Fibroblast of lung (primary cell): ENCODE measurements around the gene DKKL1. TPM values are rescaled to one million over a fixed set of nuclear protein-coding genes. Genes with fewer than 3 reads are reported as not detected.
A peak's percentile ranks its signal among the peaks of the same experiment; 100 is the strongest.

Experiments
- DNase-seq, 2 donors: peaks; one replicate each; pipeline versions ENCODE4 v3.0.0 to v3.0.0-alpha.2; 2010; ENCODE audit warnings: low read depth in 2 of 2
- H2AFZ ChIP-seq: 2 replicates; pipeline ENCODE4 v1.5.1; 2012; ENCODE audit warnings: low read length, control low read depth, inconsistent platforms
- H3K27ac ChIP-seq: 2 replicates; pipeline ENCODE4 v1.5.1; 2011; ENCODE audit warnings: low read length, control low read depth; ENCODE audit not compliant: insufficient read depth
- H3K27me3 ChIP-seq: 2 replicates; pipeline ENCODE4 v1.5.1; 2011; ENCODE audit warnings: mild to moderate bottlenecking, low read length; ENCODE audit not compliant: control insufficient read depth, insufficient read depth
- H3K36me3 ChIP-seq: 2 replicates; pipeline ENCODE4 v1.5.1; 2011; ENCODE audit warnings: low read length; ENCODE audit not compliant: control insufficient read depth, insufficient read depth
- H3K4me1 ChIP-seq: 2 replicates; pipeline ENCODE4 v1.5.1; 2011; ENCODE audit warnings: low read length; ENCODE audit not compliant: control insufficient read depth, insufficient read depth; ENCODE audit errors: extremely low read depth
- H3K4me2 ChIP-seq: 2 replicates; pipeline ENCODE4 v1.5.1; 2011; ENCODE audit warnings: low read length, control low read depth; ENCODE audit not compliant: insufficient read depth; ENCODE audit errors: extremely low read depth
- H3K4me3 ChIP-seq, 4 experiments: fragments of 200-600 bp in 1 of 4; sonication (generic) in 1 of 4; replicated peaks in 1 of 4; 2 replicates each; pipeline ENCODE4 v1.5.1; 2011 to 2016; ENCODE audit warnings: low read length in 4 of 4, low read depth in 3 of 4, mild to moderate bottlenecking in 3 of 4, control low read depth in 2 of 4, inconsistent platforms in 1 of 4, mixed read lengths in 1 of 4; ENCODE audit not compliant: insufficient read depth in 1 of 4; ENCODE audit errors: control extremely low read depth in 1 of 4
- H3K79me2 ChIP-seq: 2 replicates; pipeline ENCODE4 v1.5.1; 2012; ENCODE audit warnings: mild to moderate bottlenecking, low read length, inconsistent platforms; ENCODE audit not compliant: control insufficient read depth, insufficient read depth
- H3K9ac ChIP-seq: 2 replicates; pipeline ENCODE4 v1.5.1; 2011; ENCODE audit warnings: mild to moderate bottlenecking, low read length, control low read depth; ENCODE audit not compliant: insufficient read depth
- H3K9me3 ChIP-seq: 2 replicates; pipeline ENCODE4 v1.5.1; 2012; ENCODE audit warnings: low read depth, low read length; ENCODE audit not compliant: control insufficient read depth, insufficient read depth
- H4K20me1 ChIP-seq: 2 replicates; pipeline ENCODE4 v1.5.1; 2011; ENCODE audit warnings: low read length; ENCODE audit not compliant: control insufficient read depth, insufficient read depth; ENCODE audit errors: extremely low read depth
- EZH2 ChIP-seq: IDR thresholded peaks from 2 replicates; pipeline ENCODE4 v1.5.1; 2012; ENCODE audit warnings: low read length, control low read depth, mild to moderate bottlenecking; ENCODE audit errors: missing control alignments
- polyA plus RNA-seq, 2 donors: library from polyadenylated mRNA; depleted of rRNA in 1 of 2; stranded (reverse) in 1 of 2; unstranded in 1 of 2; fragments of >200 nt; gene quantifications; 2 replicates each; pipeline ENCODE4 v1.2.1, GENCODE V29; 2011 to 2012; ENCODE audit warnings: missing spikeins in 1 of 2
- total RNA-seq: library from RNA; depleted of rRNA; stranded (reverse); fragments of >200 nt; gene quantifications from 2 replicates; pipeline ENCODE4 v1.2.1, GENCODE V29; 2014
- TF ChIP-seq, protein P1 (sequence below), 2 donors: IDR thresholded peaks in 1 of 2; conservative IDR thresholded peaks in 1 of 2; 1 replicate in 1 of 2; 2 replicates in 1 of 2; pipeline ENCODE4 v1.5.1; 2011 to 2012; ENCODE audit warnings: low read length in 2 of 2, control low read depth in 1 of 2, inconsistent platforms in 1 of 2, low read depth in 1 of 2, mild to moderate bottlenecking in 1 of 2

DKKL1 gene
- total and polyA plus RNA-seq, 2 donors (not counting 1 experiment from before 2014, with no cell fraction given) = 0.19 TPM; not detected in 1

DNA sequence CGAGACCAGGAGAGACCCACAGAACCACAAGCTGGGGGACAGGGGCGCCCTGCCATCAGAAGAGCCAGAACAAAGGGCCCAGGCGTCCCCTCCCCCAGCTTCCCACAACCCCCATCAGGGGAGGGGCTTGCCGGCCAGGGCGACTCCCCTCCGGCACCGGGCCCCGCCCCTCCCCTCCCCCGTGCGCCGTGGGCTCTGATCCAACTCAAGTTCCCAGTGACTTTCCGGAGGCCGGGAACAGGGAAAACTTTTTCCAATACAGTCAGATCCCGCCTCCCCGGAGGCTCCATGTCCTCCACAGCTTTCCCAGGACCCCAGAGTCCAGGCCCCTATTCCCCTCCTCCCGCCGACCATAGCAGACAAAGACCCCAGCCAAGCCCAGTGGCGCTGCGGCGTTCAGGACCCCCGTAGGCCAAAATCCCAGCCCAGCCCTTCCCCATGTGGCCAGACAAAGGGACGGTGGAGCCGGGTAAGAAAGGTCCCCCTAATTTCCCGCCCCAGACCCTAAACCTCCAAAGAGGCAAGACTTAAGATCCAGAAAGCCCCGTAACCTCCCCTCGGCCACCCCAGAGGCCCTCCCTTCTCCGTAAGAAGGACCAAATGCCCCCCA lies 2.1 kb upstream of the DKKL1 start:
- Histone ChIP-seq H3K27ac (peak overlapping the region; percentile 79), H3K9me3 (no peaks in the 10 kb centered on the region), H3K27me3 (no peaks in the 10 kb centered on the region), H3K4me2 (peak overlapping the region; percentile 88), H3K79me2 (peaks cover 3% of the 10 kb centered on the region), H3K4me1 (peaks cover 6% of the 10 kb centered on the region), H3K4me3 (peak overlapping the region; percentile 67 to 85 (median 82)), H4K20me1 (no peaks in the 10 kb centered on the region), H3K36me3 (peaks cover 10% of the 10 kb centered on the region), H3K9ac (peak overlapping the region; percentile 79), H2AFZ (peak overlapping the region; percentile 62)
- DNase-seq = peak; percentile 82 to 90
- TF ChIP-seq, protein P1, sequence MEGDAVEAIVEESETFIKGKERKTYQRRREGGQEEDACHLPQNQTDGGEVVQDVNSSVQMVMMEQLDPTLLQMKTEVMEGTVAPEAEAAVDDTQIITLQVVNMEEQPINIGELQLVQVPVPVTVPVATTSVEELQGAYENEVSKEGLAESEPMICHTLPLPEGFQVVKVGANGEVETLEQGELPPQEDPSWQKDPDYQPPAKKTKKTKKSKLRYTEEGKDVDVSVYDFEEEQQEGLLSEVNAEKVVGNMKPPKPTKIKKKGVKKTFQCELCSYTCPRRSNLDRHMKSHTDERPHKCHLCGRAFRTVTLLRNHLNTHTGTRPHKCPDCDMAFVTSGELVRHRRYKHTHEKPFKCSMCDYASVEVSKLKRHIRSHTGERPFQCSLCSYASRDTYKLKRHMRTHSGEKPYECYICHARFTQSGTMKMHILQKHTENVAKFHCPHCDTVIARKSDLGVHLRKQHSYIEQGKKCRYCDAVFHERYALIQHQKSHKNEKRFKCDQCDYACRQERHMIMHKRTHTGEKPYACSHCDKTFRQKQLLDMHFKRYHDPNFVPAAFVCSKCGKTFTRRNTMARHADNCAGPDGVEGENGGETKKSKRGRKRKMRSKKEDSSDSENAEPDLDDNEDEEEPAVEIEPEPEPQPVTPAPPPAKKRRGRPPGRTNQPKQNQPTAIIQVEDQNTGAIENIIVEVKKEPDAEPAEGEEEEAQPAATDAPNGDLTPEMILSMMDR (conservative IDR thresholded peaks at IDR 0.05 in 1 of 2, IDR thresholded peaks at IDR 0.05 in 1 of 2; ENCODE audit: low read depth in 1 of 2, low read length in 2 of 2) = no peak
- TF ChIP-seq EZH2 = no peak

DNA sequence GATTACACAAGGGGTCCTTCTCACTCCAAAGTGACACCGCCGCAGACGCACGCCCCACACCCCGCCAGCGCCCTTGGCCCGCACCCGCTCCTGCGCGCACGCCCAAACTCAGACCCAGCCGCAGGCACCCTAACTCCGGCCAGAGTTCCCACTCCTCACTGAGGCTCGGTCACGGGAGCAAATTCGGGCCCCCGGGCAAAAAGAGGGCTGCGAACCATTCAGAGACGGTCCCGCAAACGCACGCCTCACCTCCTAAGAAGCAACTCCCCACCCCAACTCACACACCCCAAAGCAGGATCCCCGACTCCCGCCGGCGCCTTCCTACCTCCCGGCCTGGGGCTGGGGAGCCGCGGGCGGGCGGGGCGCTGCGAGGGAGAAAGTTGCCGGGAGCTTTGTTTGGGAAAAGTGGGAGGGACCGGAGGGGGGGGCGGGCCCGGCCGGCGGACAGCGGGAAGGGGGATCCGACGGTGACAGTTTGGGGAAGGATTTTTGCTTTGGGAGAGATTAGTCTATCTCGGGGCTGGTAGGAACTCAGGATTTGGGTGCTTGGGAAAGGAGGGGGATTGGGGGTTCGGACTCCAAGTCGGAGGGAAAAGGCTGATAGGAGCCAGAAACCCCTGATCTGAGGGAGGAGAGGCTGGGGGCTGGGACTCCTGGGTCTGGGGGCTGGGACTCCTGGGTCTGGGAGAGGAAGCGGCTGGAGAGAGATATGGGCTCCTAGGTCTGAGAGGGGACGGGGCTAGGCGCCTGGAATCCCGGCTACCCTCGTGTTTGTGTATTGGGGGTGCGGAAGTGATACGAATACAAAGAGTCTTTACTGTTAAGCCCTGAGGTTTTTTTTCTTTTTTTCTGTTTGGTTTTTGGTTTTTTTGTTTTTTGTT lies 1.4 kb upstream of the DKKL1 start, which contains the start of gene TEAD2:
Gene TEAD2 (minus strand): TSS at position 369 of the 881 bp plus-strand sequence. CDS start 2,341 bp downstream, outside the sequence.
- Histone ChIP-seq H3K27ac (peak within 1 kb of the TSS; percentile 79), H3K9me3 (no peaks in the 10 kb centered on the region), H3K9ac (peak within 1 kb of the TSS; percentile 79), H3K79me2 (peaks cover 3% of the 10 kb centered on the region), H3K4me2 (peak within 1 kb of the TSS; percentile 88), H3K4me3 (peak within 1 kb of the TSS; percentile 67 to 85 (median 82)), H4K20me1 (no peaks in the 10 kb centered on the region), H3K27me3 (no peaks in the 10 kb centered on the region), H3K36me3 (peaks cover 8% of the 10 kb centered on the region), H2AFZ (peak within 1 kb of the TSS; percentile 75), H3K4me1 (peaks cover 6% of the 10 kb centered on the region)
- peak; percentile 47 to 63 for DNase-seq
- TF ChIP-seq, protein P1 (conservative IDR thresholded peaks at IDR 0.05 in 1 of 2, IDR thresholded peaks at IDR 0.05 in 1 of 2; ENCODE audit: low read depth in 1 of 2, low read length in 2 of 2) = no peak
- no peak for TF ChIP-seq EZH2

DNA sequence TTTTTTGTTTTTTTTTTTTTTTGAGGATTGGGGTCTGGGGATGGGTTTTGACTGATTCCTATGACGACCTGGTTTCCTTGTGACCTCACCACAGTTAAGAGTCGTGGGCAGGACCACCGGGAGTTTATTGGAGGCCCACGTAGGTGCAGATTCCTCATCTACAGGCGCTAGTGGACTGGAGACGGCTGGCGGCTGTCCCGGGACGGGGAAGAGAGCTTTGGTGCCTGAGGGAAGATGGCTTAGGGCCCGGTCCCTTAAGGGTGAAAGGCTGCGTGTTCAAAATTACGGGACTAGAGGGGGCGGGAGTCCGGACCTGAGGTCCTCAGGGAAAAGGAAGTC lies 779 bp upstream of the DKKL1 start:
- no peaks in the 10 kb centered on the region for H3K9me3 ChIP-seq
- H4K20me1 ChIP-seq = no peaks in the 10 kb centered on the region
- DNase-seq = peak in 1 of 2 donors; percentile 61
- peak overlapping the region; percentile 56 for H3K27ac ChIP-seq
- peak overlapping the region; percentile 67 to 85 (median 82) for H3K4me3 ChIP-seq
- H3K4me2 ChIP-seq = peak overlapping the region; percentile 88
- no peaks in the 10 kb centered on the region for H3K27me3 ChIP-seq
- peak overlapping the region; percentile 75 for H2AFZ ChIP-seq
- peaks cover 5% of the 10 kb centered on the region for H3K36me3 ChIP-seq
- H3K9ac ChIP-seq = peak overlapping the region; percentile 20
- peaks cover 3% of the 10 kb centered on the region for H3K79me2 ChIP-seq
- TF ChIP-seq EZH2 = no peak
- TF ChIP-seq, protein P1 (conservative IDR thresholded peaks at IDR 0.05 in 1 of 2, IDR thresholded peaks at IDR 0.05 in 1 of 2; ENCODE audit: low read depth in 1 of 2, low read length in 2 of 2) = no peak
- peaks cover 6% of the 10 kb centered on the region for H3K4me1 ChIP-seq
